GM21723 (cell line): ENCODE measurements around the gene C2CD4D.
"Not testable (repeated sequence)": the region's sequence is repeated elsewhere in the genome, so short reads cannot be mapped to it uniquely, and the experiment has no call there.

ENCODE experiments used
- ATAC-seq: cut with Tn5 transposase; IDR thresholded peaks from one replicate; pipeline ENCODE4 v1.9.1; 2021; ENCODE audit warnings: mild to moderate bottlenecking, moderate library complexity; ENCODE audit not compliant: unreplicated experiment

Gene C2CD4D

DNA sequence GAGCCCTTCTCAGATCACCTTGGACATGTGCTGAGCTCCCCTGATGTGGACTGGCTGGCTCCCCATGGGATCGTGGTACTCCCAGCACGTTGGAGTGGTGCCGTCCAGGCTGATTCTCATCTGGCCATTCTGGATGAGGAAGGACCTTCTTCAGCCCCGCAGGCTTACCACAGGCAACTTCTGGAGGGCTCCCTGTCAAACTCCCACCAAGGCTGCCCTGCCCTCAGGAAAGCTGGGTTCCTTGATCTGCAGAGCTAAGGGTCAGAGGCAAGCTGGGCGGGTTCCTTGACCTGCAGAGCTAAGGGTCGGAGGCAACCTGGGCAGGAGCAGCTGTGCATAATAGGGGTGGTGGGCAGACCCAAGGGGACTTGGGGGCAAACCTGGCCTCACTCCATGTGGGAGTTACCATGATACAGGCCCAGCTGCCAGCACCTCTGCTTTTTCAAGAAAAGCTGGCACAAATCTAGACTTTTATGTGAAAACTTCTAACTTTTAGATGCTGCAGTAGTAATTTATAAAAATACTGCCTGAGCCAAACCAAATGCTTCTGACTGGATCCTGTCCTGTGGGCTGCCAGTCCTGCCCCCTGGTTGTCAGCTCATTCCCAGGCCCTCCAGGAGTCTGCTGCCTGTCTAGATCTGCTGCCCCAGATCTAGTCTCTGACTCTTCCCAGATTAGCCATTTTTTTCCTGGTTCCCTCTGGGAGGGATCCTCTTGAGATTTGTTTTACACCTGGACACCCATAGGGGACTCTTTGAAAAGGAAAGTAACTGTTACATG lies 19.5 kb upstream of the C2CD4D start:
- no peak for ATAC-seq

DNA sequence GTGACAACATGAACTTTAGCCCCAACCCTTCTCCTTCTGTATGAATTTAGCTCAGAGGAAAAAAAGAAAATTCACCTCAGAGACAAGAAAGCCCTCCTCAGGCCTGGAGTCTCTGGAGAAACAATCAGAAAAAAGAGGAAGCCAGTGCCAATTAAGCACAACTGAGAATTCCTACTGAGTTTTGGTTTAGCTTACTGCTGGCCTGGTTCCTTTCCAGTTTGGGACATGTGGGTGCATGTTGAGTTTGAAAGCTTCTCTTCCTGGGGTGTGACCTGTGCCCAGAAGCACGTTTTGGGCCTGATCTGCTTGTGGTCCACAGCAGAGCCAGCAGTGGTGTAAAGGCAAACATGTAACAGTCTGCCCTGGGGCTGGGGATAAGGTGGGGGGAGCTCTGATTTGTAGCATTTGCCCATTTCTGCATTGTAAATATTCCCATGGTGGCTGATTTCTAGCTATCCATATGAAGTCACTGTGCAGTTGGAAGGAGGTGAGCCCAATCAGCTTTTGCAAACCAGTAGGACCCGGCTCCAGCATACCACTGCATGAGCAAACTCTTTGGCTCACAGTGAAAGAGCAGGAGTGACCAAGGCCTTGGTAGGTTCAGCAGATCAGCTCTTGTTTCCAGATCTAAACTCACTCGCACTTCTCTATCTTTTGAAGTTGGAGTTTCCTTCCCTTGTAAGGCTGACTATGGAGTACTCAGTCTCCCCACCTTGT lies 18.6 kb upstream of the C2CD4D start:
- ATAC-seq: no peak

DNA sequence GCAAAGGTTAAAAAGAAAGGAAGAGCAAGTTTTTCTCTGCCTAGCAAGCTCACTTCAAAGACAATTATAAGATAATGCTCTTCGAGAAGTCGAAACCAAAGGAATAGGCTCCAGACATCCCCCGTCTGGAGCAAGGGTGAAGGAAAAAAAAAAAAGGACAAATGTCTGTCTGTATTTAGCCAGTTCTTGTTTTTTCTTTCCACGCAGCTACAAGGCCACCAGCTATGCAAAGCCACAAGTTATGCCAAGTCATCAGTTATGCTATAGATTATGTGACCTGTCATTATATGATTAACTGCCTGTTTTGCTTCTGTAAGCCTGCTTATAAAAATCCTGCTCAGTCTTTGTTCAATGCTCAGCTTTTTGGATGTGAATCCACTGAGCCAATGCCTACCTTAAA lies 16.3 kb upstream of the C2CD4D start:
- no peak for ATAC-seq

DNA sequence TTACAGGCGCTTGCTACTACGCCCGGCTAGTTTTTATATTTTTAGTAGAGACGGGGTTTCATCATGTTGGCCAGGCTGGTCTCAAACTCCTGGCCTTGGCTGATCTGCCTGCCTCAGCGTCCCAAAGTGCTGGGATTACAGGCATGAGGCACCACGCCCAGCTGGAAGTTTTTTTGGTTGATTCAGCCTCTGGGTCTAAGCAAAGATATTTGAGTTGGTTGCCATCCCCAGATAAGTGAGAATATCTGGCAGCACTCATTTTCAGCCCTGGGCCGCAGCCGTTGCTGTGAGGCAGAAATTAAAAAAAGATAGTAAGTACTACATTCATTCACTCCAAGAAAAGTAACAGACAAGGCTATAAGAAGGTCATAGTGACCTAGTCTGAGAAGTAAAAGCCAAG lies 15.9 kb upstream of the C2CD4D start:
- not testable (repeated sequence) for ATAC-seq

DNA sequence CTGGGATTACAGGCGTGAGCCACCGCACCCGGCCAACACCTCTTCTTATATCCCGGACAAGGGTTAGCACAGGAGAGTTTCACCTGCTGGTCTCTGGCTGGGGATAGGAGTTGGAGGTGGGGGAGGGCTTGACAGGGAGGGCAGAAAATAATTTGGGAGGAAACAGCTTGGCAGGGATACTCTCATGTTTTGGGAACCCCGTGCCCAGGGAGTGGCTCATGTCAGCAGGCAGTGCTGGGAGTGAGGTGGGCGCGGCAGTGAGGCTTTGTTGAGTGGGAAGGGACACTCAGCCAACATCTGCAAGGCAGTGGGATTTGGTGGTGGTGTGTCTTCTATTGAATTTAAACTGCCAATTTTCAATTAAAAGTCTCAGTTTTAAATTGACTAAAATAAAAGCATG lies 15.0 kb upstream of the C2CD4D start:
- no peak for ATAC-seq

DNA sequence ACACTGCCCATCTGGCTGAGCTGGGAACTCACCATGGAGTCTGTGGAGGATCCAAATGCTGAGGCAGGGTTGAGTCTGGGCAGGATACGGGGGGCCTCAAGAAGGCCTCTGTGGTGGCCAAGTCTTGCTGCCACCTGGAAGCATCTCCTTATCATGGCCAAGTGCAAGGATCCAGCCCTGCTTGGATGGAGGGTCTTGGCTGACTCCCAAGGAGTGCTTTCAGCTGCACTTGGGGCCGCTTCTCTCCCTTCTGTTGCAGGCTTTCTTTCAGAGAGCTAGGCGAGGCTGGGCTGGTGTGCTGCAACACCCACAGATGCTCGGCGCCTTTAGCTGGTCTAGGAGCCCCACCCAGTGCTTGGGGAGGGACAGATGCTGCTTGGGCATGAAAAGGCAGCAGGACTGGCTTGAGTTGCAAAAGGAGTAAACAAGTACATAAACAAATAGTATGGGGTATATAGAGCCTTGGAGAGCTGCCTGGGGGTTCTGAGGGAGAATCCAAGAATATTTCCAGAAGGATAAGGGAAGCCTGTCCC lies 13.9 kb upstream of the C2CD4D start, which contains the start of gene THEM5:
THEM5 (minus strand) TSS at position 302 of the 533 bp plus-strand sequence; CDS start at position 155, 147 bp downstream.
- no peak for ATAC-seq

DNA sequence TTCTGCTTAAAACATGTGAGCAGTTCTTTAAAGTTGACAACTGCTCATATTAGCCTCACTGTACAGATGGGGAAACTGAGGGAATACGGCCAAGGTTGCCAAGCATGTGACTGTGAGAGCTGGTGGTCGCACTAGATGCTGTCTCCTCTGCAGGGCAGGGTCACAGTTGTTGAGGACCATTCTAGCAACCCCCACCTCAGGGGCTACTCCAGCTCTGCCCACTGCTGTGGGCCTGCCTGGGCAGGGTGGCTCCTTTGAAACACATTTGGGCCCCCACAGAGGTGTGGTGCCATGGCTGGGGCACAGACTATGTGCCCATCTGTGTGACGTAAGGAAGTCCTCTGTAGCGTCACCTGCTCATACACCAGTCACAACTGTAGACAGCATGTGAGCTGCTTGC lies 13.1 kb upstream of the C2CD4D start:
- ATAC-seq: no peak

DNA sequence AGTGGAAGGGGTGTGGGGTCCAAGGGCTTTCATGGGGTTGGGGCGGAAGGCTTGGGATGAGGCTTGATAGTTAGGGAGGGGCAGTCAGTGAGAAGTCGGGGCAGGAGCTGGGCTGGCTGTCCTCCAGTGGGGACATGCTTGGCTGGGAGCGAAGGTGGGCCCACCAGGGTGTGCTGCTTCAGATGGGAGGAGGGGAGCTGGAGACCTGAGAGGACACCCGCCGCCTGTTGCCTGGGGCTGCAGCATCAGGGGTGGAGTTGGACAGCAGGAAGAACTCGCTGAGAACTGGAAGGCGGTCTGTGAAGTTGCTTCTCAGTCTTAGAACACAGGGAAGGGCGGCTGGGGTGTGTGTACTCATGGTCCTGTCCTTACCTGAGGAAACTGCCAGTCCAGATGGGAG lies 12.3 kb upstream of the C2CD4D start:
- no peak for ATAC-seq

DNA sequence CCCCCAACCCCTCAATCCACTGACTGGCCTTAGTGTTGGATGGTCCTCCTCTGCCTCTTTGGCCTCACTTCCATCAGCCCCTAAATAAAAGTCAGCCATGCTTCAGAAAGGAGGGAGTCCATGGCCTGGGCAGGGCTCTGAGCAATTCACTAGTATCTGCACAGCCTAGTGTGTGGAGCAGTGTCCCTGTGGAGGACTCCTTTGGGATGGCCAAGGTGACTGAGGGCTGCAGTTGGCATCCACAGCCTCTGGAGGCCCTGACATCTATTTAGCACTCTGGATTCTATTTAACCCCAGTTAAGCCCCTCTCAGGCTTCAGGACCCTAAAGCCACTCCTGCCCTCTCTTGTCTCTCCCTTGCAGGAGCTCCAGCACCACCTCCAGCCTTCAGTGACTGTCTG lies 10.3 kb upstream of the C2CD4D start:
- ATAC-seq: no peak

DNA sequence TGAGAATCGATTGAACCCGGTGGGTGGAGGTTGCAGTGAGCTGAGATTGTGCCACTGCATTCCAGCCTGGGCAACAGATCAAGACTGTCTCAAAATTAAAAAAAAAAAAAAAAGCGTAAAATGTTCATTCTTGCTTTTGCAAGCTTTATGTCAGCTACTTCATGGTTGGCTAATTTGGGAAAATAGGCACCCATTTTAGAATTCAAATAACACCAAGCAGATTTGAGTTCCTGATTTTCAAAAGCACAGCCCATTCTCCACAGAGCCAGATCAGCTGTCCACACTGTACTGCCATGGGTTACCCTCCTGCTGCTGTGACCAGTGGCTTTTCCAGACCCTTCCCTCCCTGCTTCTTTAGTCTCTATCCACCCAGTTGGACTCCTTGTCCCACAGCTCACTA lies 9.5 kb upstream of the C2CD4D start:
- no peak for ATAC-seq

DNA sequence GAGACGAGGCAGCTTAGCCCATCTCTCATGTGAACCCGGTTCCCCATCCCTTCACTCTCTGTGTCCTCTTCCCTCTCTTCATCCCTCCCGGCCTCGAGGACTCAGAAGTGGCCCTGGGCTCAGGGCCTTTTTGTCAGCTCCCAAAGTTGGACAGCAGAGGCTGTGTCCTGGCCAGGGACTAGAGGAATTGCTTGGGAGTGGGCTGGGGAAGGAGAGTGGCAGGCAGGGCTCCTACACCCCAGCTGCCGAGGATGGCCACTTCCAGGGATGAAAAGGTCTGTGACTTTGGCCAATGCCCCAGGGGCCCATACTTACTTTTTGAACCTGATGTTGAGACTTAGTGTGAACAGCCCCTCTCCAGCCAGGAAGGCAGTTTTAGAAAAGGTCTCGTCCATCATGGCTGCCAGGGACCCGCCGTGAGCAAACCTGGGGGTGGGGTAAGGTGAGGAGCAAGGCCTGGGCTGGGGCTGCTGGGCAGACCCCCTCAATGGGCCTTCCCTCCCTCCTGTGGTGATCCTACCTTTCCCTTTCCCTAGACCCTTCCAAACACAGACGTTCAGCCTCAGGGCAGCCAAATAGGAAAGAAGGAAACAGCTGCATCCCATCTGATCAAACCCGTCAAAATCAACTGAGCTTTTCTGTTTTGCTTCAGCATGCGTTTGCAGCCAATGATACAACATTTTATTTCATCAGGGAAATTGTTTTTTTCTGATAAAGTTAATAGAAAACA lies 8.4 kb upstream of the C2CD4D start:
- no peak for ATAC-seq

DNA sequence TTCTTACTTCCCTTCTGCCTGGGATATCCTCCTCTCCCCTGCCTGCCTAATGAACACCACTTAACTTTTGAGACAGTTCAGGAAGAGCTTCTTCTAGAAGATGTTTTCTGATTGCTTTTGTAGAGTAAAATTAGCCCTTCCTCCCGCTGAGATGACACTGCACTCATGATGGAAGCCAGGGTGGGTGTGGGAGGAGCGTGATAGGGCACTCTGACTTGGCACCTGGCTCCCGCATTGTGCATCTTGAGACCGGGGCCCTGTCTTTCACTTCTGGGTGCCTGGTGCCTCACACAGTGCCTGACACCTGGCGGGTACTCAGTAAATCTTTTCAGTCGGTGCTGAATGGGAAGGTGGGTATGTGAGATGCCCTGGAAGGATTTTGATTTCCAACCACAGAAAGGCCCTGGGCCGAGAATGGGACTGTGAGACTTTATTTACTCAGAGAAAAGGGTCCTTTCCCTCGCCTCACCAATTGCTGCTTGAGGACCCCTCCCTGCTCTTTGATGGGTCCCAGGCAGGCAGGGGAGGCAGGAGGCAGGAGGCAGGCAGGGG lies 7.1 kb upstream of the C2CD4D start:
- no peak for ATAC-seq

DNA sequence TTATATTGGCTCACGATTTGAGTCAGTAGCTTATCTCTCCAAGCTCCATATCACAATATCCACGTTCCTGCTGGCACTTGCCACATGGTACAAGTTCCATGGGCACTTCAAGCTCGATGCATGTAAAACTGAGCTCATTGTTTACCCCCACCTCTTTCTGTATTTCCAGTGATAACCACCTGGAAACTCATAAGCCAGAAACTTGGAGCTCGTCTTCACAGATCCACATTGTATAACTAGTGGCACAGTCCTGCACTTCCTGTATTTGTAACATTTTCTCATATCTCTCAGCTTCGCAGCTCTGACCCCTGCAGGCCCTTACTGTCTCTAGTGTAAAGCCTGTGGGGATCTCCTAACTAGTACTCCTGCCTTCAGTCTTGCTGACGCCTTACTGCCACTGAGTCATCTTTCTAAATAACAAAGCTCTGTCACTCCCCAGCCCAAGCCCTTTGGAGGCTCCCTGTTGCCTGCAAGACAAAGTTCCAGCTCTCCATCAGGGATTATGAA lies 6.5 kb upstream of the C2CD4D start:
- no peak for ATAC-seq

DNA sequence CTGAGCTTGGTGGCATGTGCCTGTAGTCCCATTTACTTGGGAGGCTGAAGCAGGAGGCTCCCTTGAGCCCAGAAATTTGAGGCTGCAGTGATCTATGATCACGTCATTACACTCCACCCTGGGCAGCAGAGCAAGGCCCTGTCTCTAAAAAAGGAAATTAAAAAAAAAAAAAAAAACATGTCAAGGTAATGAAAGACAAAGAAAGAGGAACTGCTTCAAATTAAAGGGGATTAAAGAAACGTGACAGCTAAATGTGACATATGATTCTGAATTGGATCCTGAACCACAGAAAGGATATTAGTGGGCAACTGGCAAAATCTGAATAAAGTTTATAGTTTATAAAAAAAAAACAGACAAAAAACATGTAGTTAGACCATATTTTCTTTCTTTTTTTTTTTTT lies 3.8 kb upstream of the C2CD4D start:
- ATAC-seq: no peak

DNA sequence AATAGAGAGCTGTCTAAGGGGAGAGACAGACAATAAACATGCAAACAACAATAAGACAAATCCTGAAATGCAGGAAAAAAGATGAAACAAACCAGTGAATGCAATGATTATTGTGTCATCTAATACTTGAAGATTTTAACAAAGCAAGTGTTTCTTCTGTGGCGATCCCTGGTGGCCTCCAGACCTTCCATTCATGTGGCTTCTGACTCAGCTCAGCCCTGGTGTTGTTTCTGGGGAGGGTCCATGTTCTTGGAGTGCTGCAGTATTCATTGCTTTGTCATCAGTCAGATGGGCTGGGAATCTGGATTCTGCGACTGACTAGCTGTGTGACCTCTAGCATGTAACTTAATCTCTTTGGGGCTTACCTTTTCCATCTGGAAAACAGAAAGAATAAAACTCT lies 1.5 kb upstream of the C2CD4D start:
- no peak for ATAC-seq

DNA sequence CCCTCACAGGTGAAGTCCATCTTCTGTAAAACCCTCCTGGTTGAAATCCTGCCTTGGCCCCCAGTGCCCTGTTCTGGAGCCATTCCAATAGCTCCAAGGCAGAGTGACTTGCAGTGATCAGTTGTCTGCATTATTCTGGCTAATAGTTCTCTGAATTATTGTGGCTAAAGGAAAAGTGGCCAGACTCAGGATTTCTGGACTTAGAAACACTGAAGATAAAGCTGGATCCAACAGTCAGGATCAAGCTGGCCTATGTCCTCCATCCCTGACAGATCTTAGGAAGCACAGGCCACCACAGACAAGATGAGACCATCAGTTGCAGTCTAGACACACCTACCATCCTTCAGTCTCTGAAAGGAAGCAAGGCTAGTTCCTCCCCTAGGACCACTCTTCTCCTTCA lies 801 bp upstream of the C2CD4D start:
- ATAC-seq: no peak

DNA sequence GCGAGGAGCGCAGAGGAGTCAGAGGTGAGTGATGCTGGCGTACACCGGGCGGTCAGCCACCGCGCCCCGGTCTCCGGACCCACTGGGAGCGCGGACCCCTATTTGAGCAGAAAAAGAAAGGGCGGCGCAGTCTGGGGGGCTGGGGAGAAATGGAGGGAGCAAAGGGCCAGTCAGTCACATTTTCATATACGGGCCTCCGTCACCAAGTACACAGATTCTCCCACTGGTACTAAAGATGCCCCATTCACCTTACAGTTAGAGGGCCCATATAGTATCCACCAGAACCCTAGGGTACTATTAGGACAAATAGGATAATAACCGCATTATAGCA lies 573 bp downstream of the C2CD4D start:
- ATAC-seq: no peak

DNA sequence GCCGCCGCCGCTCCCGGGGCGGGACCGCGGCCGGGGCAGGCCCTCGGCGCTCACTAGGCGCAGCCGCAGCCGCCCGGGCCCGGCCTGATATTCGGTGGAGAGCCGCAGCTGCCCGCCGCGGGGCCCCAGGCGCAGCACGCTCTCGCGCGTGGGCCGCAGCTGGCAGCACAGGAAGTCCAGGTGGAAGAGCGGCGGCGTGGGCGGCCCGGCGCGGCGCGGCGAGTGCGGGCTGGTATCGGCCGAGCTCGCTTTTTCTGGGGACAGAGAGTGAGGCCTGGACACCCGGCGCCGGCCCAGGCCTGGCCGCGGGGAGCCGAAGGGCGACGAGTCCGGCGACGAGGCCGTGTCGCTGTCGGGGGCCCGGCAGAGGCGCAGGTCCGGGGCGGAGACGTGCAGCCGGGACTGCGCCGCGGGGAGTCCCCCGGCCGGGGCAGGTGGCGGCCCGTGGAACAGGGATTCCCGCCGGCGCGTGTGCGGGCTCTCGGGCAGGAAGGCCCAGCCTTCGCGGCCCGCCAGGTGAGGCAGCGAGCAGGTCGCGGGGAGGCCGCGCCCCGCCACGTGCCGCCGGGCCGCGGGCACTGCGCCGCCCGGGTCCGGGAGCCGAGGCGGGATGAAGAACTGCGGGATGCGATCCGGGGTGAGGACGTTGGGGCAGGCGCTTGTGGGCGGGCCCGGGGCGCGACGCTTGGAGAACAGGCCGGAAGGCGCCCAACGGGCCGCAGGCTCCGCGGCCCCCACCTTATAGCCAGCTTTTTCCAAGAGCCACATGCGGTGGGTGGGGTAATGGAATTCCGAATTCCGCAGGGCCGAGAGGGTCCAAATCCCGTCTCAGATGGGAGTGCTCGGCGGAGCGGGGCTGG lies 1.2 kb downstream of the C2CD4D start:
- no peak for ATAC-seq

DNA sequence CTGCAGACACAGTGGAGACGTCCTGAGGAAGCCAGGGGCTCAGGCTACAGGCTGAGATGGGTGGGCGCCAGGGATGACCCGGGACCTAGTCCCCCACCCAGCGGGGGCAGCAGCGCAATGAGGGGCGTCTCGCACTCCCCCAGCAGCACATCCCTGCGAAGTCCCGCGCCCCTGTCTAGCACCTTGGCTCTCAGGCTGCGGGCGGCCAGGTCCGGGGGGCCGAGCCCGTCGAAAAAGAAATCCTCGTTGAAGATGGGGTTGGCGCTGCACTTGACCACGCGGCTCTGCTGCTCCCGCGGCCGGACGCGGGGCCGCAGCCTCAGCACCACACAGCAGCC lies 1.8 kb downstream of the C2CD4D start:
- ATAC-seq: no peak

DNA sequence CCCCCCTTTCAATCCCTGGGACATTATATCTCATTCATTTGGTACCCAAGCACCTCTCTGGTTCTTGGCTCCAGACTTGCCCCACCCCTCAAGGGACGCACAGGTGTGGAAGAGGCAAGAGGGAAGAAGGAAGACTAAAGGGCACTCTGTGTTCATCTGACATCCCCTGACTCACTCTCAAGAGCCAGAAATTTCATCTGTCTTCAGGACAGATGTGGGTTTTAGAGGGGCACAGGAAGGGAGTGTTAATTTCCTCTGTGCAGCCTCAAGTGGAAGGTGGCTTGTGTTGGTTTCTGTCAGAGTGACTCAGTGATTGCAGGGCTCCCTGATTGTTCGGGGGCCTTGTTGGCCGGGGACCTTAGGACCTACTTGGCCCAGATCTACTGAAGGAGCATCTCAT lies 2.4 kb downstream of the C2CD4D start:
- ATAC-seq: no peak
